GM18498 (cell line): ENCODE measurements around the gene HIRA.
"Not testable (repeated sequence)": the region's sequence is repeated elsewhere in the genome, so short reads cannot be mapped to it uniquely, and the experiment has no call there.

Experiments used
- ATAC-seq: cut with Tn5 transposase; IDR thresholded peaks from one replicate; pipeline ENCODE4 v1.9.1; 2021; ENCODE audit warnings: mild to moderate bottlenecking, moderate library complexity; ENCODE audit not compliant: unreplicated experiment

HIRA gene

GRCh38 chr22:19336133-19337075 is 95.1 kb downstream of the HIRA start:
- ATAC-seq: no peak

GRCh38 chr22:19331975-19332374 is 99.6 kb downstream of the HIRA start:
- ATAC-seq: no peak

GRCh38 chr22:19331474-19331873 is 100.1 kb downstream of the HIRA start:
- ATAC-seq: no peak

- ATAC-seq: no peak
Measured at GRCh38 chr22:19330865-19331418, 100.6 kb downstream of the HIRA start.

GRCh38 chr22:19330205-19330604 is 101.3 kb downstream of the HIRA start:
- not testable (repeated sequence) for ATAC-seq

GRCh38 chr22:19329454-19329853 is 102.1 kb downstream of the HIRA start:
- ATAC-seq: no peak

- ATAC-seq: no peak
Measured at GRCh38 chr22:19325296-19325948, 106.1 kb downstream of the HIRA start.

- ATAC-seq: not testable (repeated sequence)
Measured at GRCh38 chr22:19323420-19323819, 108.1 kb downstream of the HIRA start.

GRCh38 chr22:19321757-19322156 is 109.8 kb downstream of the HIRA start:
- no peak for ATAC-seq

- not testable (repeated sequence) for ATAC-seq
Measured at GRCh38 chr22:19320136-19320535, 111.4 kb downstream of the HIRA start.

- ATAC-seq: no peak
Measured at GRCh38 chr22:19319281-19319680, 112.3 kb downstream of the HIRA start.

- no peak for ATAC-seq
Measured at GRCh38 chr22:19317865-19318264, 113.7 kb downstream of the HIRA start.

- ATAC-seq: no peak
Measured at GRCh38 chr22:19307872-19308271, 123.7 kb downstream of the HIRA start.

- ATAC-seq: not testable (repeated sequence)
Measured at GRCh38 chr22:19306535-19306934, 125.0 kb downstream of the HIRA start.

- ATAC-seq: no peak
Measured at GRCh38 chr22:19304547-19304946, 127.0 kb downstream of the HIRA start.

GRCh38 chr22:19303785-19304184 is 127.7 kb downstream of the HIRA start:
- no peak for ATAC-seq

- ATAC-seq: no peak
Measured at GRCh38 chr22:19295733-19296132, 135.8 kb downstream of the HIRA start.

- no peak for ATAC-seq
Measured at GRCh38 chr22:19292458-19293230, 138.9 kb downstream of the HIRA start.

GRCh38 chr22:19291580-19292457 is 139.7 kb downstream of the HIRA start, which contains the start of gene CLTCL1:
CLTCL1 (minus strand) TSS chr22:19291719; CDS start chr22:19291641, 78 bp downstream.
- peak; percentile 63 for ATAC-seq

GRCh38 chr22:19291218-19291579 is 140.3 kb downstream of the HIRA start:
- ATAC-seq: peak; percentile 43
